ENCODE measurements around the gene PRF1.

DNA sequence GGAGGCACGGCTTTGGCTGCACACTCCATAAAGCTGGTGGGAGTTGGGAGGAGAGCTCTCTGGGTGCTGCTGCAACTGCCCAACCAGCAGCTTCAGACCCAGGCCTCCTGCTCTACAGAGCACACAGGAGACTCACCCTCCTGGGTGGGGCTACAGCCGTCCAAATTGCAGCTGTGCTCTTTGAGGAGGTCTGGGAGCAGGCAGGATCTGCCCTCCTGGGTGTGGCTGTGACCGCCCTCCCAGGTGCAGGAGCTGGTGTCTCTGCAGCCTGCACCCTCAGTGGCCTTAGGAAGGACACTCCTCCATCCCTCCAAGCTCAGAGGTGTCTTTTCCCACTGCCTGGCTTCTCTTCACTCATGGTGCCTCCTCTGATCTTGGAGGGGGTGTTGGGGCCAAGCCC, 20.0 kb upstream of the PRF1 start:
- no peak for TF ChIP-seq CTCF (conservative IDR thresholded peaks at IDR 0.05; ENCODE audit: low read depth in 2 of 2)
- no peak for TF ChIP-seq ZNF114 (CRISPR knock-in tag; IDR thresholded peaks at IDR 0.05)
- no peak for TF ChIP-seq EZH2 (IDR thresholded peaks at IDR 0.05; ENCODE audit: low read depth, unreplicated experiment)
- no peak for TF ChIP-seq POLR2AphosphoS5 (IDR thresholded peaks at IDR 0.05; ENCODE audit: low read depth)
- TF ChIP-seq CREB1 (CRISPR knock-in tag; IDR thresholded peaks at IDR 0.05; ENCODE audit: low read depth): no peak
- TF ChIP-seq REST (IDR thresholded peaks at IDR 0.05; ENCODE audit: unreplicated experiment): no peak
- TF ChIP-seq JUNB (IDR thresholded peaks at IDR 0.05; ENCODE audit: unreplicated experiment): no peak
- no peak for TF ChIP-seq EZH2phosphoT487 (IDR thresholded peaks at IDR 0.05; ENCODE audit: unreplicated experiment)
